ENCODE measurements around the gene ZNF587. TPM values are rescaled to one million over a fixed set of nuclear protein-coding genes. Genes with fewer than 3 reads are reported as not detected.
"Not testable (repeated sequence)": the region's sequence is repeated elsewhere in the genome, so short reads cannot be mapped to it uniquely, and the experiment has no call there.

ZNF587 gene
- total RNA-seq, 1 experiment from 2014 or later, result 25.9 TPM

GRCh38 chr19:57812975-57813820 lies 36.5 kb upstream of the ZNF587 start:
- H3K27ac ChIP-seq (ENCODE audit: low read depth, low read length); H3K9ac ChIP-seq (ENCODE audit: low read length); DNase-seq (ENCODE audit: low read depth, low spot score); intact Hi-C loops (cut with micrococcal nuclease); H4K20me1 ChIP-seq (ENCODE audit: insufficient read depth); ATAC-seq; H2AFZ ChIP-seq (ENCODE audit: low read depth, low read length, poor library complexity, severe bottlenecking); H3K9me3 ChIP-seq (ENCODE audit: control insufficient read depth in 1 of 2, insufficient read depth in 1 of 2, low read depth in 1 of 2, low read length in 2 of 2); RAD21 ChIA-PET (ENCODE audit: low non-redundant PET in 1 of 2, low total read pairs in 2 of 2, uncharacterized antibody in 2 of 2, unreplicated experiment in 2 of 2); CTCF ChIA-PET; H3K9me2 ChIP-seq (ENCODE audit: insufficient read depth); BruUV-seq (replicated peaks); H3K27me3 ChIP-seq (ENCODE audit: insufficient read depth, low read length): not testable (repeated sequence)
- Histone ChIP-seq H3K4me1 (ENCODE audit: control insufficient read depth in 1 of 2, insufficient read depth in 2 of 2, low read length in 2 of 2) (peaks cover 0 to 12% of the 10 kb centered on the region in 2 experiments; a peak in 1 of 4 replicates), H3K36me3 (ENCODE audit: control insufficient read depth in 1 of 2, insufficient read depth in 2 of 2, low read length in 2 of 2) (peaks cover 3 to 20% of the 10 kb centered on the region in 2 experiments), H3K79me2 (ENCODE audit: insufficient read depth, low read length) (peaks cover 26% of the 10 kb centered on the region), H3K4me3 (replicated peaks in 1 of 2; ENCODE audit: low read depth in 1 of 2, low read length in 2 of 2) (peak overlapping the region; percentile 97; a peak in 3 of 4 replicates), H3K4me2 (ENCODE audit: low read length) (peak overlapping the region; percentile 81)
- POLR2A ChIA-PET, result interaction anchor here (1.5 kb wide), 1 partner anchor 44 kb away, joined by 3 read pairs; the partner anchor contains the start of gene ZNF586

GRCh38 chr19:57813919-57814504 lies 35.6 kb upstream of the ZNF587 start:
- peaks cover 0 to 17% of the 10 kb centered on the region in 2 experiments; a peak in 2 of 4 replicates for H3K4me1 ChIP-seq (ENCODE audit: control insufficient read depth in 1 of 2, insufficient read depth in 2 of 2, low read length in 2 of 2)
- intact Hi-C loops (cut with micrococcal nuclease), result no loop called here

More at GRCh38 chr19:57813919-57814504, 35.6 kb upstream of the ZNF587 start:
- H3K9me3 ChIP-seq (ENCODE audit: control insufficient read depth in 1 of 2, insufficient read depth in 1 of 2, low read depth in 1 of 2, low read length in 2 of 2), result no peaks in the 10 kb centered on the region
- peak overlapping the region; percentile 93 for H3K9ac ChIP-seq (ENCODE audit: low read length)
- no peaks in the 10 kb centered on the region for H4K20me1 ChIP-seq (ENCODE audit: insufficient read depth)
- CTCF ChIA-PET, result no interaction called here
- RAD21 ChIA-PET (ENCODE audit: low non-redundant PET in 1 of 2, low total read pairs in 2 of 2, uncharacterized antibody in 2 of 2, unreplicated experiment in 2 of 2), result no interaction called here
- no peaks in the 10 kb centered on the region for H3K9me2 ChIP-seq (ENCODE audit: insufficient read depth)
- H3K36me3 ChIP-seq (ENCODE audit: control insufficient read depth in 1 of 2, insufficient read depth in 2 of 2, low read length in 2 of 2), result peaks cover 0 to 14% of the 10 kb centered on the region in 2 experiments; a peak in 3 of 4 replicates
- DNase-seq (ENCODE audit: low read depth, low spot score) (no peak), ATAC-seq (no peak)
- no peak overlapping the region for H2AFZ ChIP-seq (ENCODE audit: low read depth, low read length, poor library complexity, severe bottlenecking)
- peaks cover 26% of the 10 kb centered on the region for H3K79me2 ChIP-seq (ENCODE audit: insufficient read depth, low read length)
- H3K27ac ChIP-seq (ENCODE audit: low read depth, low read length), result peak overlapping the region; percentile 58
- H3K4me3 ChIP-seq (replicated peaks in 1 of 2; ENCODE audit: low read depth in 1 of 2, low read length in 2 of 2), result peak overlapping the region; percentile 97
- POLR2A ChIA-PET, result interaction anchor here (1.5 kb wide), 1 partner anchor 45 kb away, joined by 3 read pairs; the partner anchor contains the start of gene ZNF586
- TF ChIP-seq POLR2A (IDR thresholded peaks at IDR 0.05; ENCODE audit: borderline replicate concordance, extremely low read depth, insufficient read depth, insufficient read length), result no peak
- TF ChIP-seq CTCF (IDR thresholded peaks at IDR 0.05 in 2 of 3, conservative IDR thresholded peaks at IDR 0.05 in 1 of 3; ENCODE audit: borderline replicate concordance in 1 of 3, insufficient read depth in 1 of 3, low read depth in 2 of 3, low read length in 2 of 3), result no peak
- no peak for TF ChIP-seq ELF1 (IDR thresholded peaks at IDR 0.05; ENCODE audit: borderline replicate concordance, low read depth)
- TF ChIP-seq ZFX (IDR thresholded peaks at IDR 0.05), result no peak
- TF ChIP-seq CEBPB (IDR thresholded peaks at IDR 0.05; ENCODE audit: low read depth), result no peak
- TF ChIP-seq MAX (IDR thresholded peaks at IDR 0.05), result no peak
- TF ChIP-seq YY1 (IDR thresholded peaks at IDR 0.05; ENCODE audit: extremely low read depth, insufficient replicate concordance, low read depth, low read length), result no peak
- TF ChIP-seq TCF7L2 (IDR thresholded peaks at IDR 0.05; ENCODE audit: borderline replicate concordance, extremely low read depth, insufficient read depth, insufficient read length), result no peak
- TF ChIP-seq RAD21 (IDR thresholded peaks at IDR 0.05; ENCODE audit: low read depth), result no peak
- TF ChIP-seq POLR2AphosphoS5 (IDR thresholded peaks at IDR 0.05; ENCODE audit: low read depth, low read length), result no peak
- TF ChIP-seq ATF3 (IDR thresholded peaks at IDR 0.05), result no peak
- TF ChIP-seq SP1 (IDR thresholded peaks at IDR 0.05; ENCODE audit: low read depth), result no peak
- TF ChIP-seq EGR1 (IDR thresholded peaks at IDR 0.05; ENCODE audit: low read depth), result no peak
- no peak for TF ChIP-seq ZNF274 (IDR thresholded peaks at IDR 0.05; ENCODE audit: low read depth, low read length)
- H3K27me3 ChIP-seq (ENCODE audit: insufficient read depth, low read length), result no peaks in the 10 kb centered on the region
- peak overlapping the region; percentile 81 for H3K4me2 ChIP-seq (ENCODE audit: low read length)
- BruUV-seq (replicated peaks), result no TSS peak

All from HCT116 (cell line).